OCI-LY3 (cell line): Measurements from ENCODE around the gene SLC25A29.

Experiments
- H2AFZ ChIP-seq: fragments of 200-600, 300-600 bp; shearing (Covaris generic); 2 replicates; pipeline ENCODE4 v1.6.0; 2014; ENCODE audit warnings: antibody characterized with exemption, low read depth, low read length
- H3K27ac ChIP-seq: fragments of 200-600, 300-600 bp; sonication (generic); 2 replicates; pipeline ENCODE4 v1.5.1; 2014; ENCODE audit warnings: mild to moderate bottlenecking, low read length, moderate library complexity, mixed read lengths
- H3K27me3 ChIP-seq: fragments of 200-600, 300-600 bp; sonication (generic); 2 replicates; pipeline ENCODE4 v1.6.1; 2014; ENCODE audit warnings: low read depth, low read length, mixed read lengths
- H3K36me3 ChIP-seq: fragments of 200-600, 300-600 bp; sonication (generic); replicated peaks from 2 replicates; pipeline ENCODE3; 2014; ENCODE audit warnings: low read depth, low read length, mixed read lengths
- H3K4me1 ChIP-seq: fragments of 300-600, 200-600 bp; sonication (generic); 2 replicates; pipeline ENCODE4 v1.6.1; 2014; ENCODE audit warnings: low read length, mixed read lengths
- H3K4me2 ChIP-seq: fragments of 200-600, 300-600 bp; sonication (generic); 2 replicates; pipeline ENCODE4 v1.6.1; 2014; ENCODE audit warnings: low read length, mixed read lengths
- H3K4me3 ChIP-seq: fragments of 300-600, 200-600 bp; sonication (generic); 2 replicates; pipeline ENCODE4 v1.5.1; 2014; ENCODE audit warnings: antibody characterized with exemption, mild to moderate bottlenecking, low read length, moderate library complexity
- H3K79me2 ChIP-seq: fragments of 300-600, 200-600 bp; shearing (Covaris generic); 2 replicates; pipeline ENCODE4 v1.6.1; 2014; ENCODE audit warnings: mild to moderate bottlenecking, low read length, mixed read lengths
- H3K9ac ChIP-seq: fragments of 300-600, 200-600 bp; shearing (Covaris generic); 2 replicates; pipeline ENCODE4 v1.6.0; 2014; ENCODE audit warnings: mild to moderate bottlenecking, low read length, moderate library complexity
- H3K9me3 ChIP-seq: fragments of 200-600, 300-600 bp; shearing (Covaris generic); 2 replicates; pipeline ENCODE4 v1.6.1; 2014; ENCODE audit warnings: low read length, mixed read lengths; ENCODE audit not compliant: insufficient read depth
- H4K20me1 ChIP-seq: fragments of 200-600, 300-600 bp; sonication (generic); 2 replicates; pipeline ENCODE4 v1.6.1; 2016; ENCODE audit warnings: low read length, mixed read lengths; ENCODE audit not compliant: insufficient read depth
- EZH2phosphoT487 ChIP-seq: fragments of 200-600 bp; shearing (Covaris generic); IDR thresholded peaks from 2 replicates; pipeline ENCODE4 v1.6.1; 2018; ENCODE audit warnings: antibody characterized with exemption, mixed run types, low read depth
- TF ChIP-seq, protein P1 (sequence below): fragments of 200-600, 300-600 bp; sonication (generic); IDR thresholded peaks from 2 replicates; pipeline ENCODE4 v1.5.1; 2014; ENCODE audit warnings: antibody characterized with exemption, low read length, low read depth

The SLC25A29 gene

DNA sequence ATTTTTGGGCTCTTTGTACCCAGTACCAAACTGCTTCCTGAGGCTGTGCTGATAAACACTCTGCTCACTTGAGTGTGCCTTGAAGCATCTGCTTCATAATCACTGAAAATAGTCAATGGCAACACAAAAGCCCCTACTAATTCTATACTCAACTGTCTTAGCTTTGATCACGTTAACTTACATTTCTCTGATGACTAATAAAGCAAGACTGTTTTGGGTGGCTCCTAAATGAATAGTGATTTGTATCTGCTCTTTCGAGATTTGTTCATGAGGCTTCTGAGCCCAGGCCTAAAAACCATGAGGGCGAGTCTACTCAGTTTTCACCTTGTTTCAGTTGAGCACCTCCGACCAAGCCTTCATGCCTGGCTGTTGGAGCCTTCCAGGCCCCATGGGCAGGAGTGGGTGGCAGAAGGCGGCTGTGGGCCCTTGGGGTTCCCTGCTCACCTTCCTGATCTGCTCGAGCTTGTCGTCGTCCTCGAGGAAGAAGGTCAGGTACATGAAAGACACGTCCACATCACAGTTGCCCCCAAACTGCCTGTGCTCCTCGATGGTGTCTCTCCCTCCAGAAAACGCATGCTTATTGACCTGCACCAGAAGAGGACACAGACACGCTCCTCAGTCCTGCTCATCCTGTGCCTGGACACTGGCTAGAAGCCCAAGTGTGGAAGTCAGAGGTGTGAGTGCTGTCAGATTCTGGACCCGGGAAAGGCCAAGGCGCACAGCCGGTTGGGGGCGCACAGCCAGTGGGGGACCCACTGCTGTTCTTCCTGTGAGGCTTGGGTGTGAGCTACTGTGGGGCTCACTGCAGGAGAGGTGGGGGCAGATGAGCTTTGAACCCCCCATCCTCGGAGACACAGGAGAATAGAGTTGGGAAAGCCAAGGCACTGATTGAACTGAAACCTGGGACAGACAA, 30.6 kb upstream of the SLC25A29 start:
- H4K20me1 ChIP-seq = no peaks in the 10 kb centered on the region
- TF ChIP-seq, protein P1, sequence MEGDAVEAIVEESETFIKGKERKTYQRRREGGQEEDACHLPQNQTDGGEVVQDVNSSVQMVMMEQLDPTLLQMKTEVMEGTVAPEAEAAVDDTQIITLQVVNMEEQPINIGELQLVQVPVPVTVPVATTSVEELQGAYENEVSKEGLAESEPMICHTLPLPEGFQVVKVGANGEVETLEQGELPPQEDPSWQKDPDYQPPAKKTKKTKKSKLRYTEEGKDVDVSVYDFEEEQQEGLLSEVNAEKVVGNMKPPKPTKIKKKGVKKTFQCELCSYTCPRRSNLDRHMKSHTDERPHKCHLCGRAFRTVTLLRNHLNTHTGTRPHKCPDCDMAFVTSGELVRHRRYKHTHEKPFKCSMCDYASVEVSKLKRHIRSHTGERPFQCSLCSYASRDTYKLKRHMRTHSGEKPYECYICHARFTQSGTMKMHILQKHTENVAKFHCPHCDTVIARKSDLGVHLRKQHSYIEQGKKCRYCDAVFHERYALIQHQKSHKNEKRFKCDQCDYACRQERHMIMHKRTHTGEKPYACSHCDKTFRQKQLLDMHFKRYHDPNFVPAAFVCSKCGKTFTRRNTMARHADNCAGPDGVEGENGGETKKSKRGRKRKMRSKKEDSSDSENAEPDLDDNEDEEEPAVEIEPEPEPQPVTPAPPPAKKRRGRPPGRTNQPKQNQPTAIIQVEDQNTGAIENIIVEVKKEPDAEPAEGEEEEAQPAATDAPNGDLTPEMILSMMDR = no peak
- H2AFZ ChIP-seq = no peak overlapping the region
- peaks cover 29% of the 10 kb centered on the region for H3K4me1 ChIP-seq
- H3K79me2 ChIP-seq = no peaks in the 10 kb centered on the region
- H3K36me3 ChIP-seq = peaks cover 17% of the 10 kb centered on the region
- no peaks in the 10 kb centered on the region for H3K27me3 ChIP-seq
- H3K9ac ChIP-seq = peak overlapping the region; percentile 26; the same call in 1 of the 2 replicates
- H3K4me3 ChIP-seq = no peak overlapping the region
- peak overlapping the region; percentile 32; the same call in 1 of the 2 replicates for H3K4me2 ChIP-seq
- H3K27ac ChIP-seq = peak overlapping the region; percentile 84
- H3K9me3 ChIP-seq = no peaks in the 10 kb centered on the region

DNA sequence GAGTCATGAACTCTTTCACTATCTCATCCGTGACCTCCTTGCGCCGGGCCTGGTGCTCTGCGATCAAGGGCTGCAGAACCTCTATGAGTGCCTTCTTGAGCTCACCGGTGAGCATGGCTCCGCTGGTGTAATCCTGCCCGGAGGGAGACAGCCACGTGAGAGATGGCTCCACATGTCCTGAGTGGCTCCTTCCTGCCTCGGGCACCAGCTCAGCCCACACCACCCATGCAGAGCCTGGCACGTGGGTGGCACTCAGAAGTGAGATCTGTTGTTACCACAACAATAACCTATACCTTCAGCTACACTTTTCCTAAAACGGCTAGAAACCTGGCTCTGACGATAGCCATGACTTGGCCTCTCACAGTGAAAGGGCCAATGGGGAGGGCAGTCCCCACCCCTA, 28.7 kb upstream of the SLC25A29 start:
- Histone ChIP-seq H3K4me1 (peaks cover 13% of the 10 kb centered on the region), H4K20me1 (no peaks in the 10 kb centered on the region), H3K27me3 (no peaks in the 10 kb centered on the region), H3K4me3 (no peak overlapping the region), H3K79me2 (no peaks in the 10 kb centered on the region), H2AFZ (no peak overlapping the region), H3K9ac (no peak overlapping the region), H3K9me3 (no peaks in the 10 kb centered on the region), H3K4me2 (no peak overlapping the region), H3K36me3 (peaks cover 17% of the 10 kb centered on the region), H3K27ac (no peak overlapping the region)
- no peak for TF ChIP-seq EZH2phosphoT487
- TF ChIP-seq, protein P1 = no peak

DNA sequence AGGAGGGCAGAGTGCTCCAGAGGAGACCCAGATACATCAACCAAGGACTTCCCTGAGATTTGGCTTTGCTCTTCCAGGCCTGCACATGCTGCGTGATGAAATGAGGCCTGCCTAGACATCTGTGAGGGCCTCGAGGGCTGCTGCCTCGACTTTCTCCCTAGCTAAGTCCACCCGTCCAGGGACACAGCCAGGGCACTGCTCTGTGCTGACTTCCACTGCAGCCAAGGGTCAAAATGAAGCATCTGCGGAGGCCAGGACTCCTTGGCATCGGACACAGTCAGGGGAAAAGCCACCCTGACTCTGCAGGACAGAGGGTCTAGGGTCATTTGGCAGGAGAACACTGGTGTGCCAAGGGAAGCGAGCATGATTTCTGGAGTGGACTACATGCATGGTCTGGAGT, 27.6 kb upstream of the SLC25A29 start:
- Histone ChIP-seq H2AFZ (no peak overlapping the region), H3K4me1 (peaks cover 13% of the 10 kb centered on the region), H3K27ac (no peak overlapping the region), H3K27me3 (no peaks in the 10 kb centered on the region), H3K4me3 (no peak overlapping the region), H3K79me2 (no peaks in the 10 kb centered on the region), H3K9me3 (no peaks in the 10 kb centered on the region), H3K9ac (no peak overlapping the region), H4K20me1 (no peaks in the 10 kb centered on the region), H3K4me2 (no peak overlapping the region), H3K36me3 (peaks cover 13% of the 10 kb centered on the region)
- TF ChIP-seq, protein P1 = no peak
- no peak for TF ChIP-seq EZH2phosphoT487

DNA sequence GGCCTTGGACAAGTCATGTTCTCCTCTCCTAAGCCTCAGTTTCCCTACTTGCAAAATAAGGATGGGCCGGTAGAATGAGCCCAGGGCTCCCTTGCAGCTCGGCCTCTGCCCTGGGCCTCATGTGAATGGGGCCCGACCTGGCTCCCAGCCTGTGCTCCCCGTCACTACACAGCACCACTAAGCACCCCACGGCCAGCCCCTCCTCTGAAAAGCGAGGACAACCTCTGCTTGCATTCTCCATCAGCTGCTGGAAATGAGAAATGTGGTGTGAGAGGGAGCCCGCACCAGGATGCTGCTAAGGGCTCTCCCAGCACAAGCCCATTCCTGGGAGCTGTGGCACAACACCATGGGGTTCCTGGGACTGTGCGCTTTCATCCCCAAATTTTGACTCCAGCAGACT, 27.1 kb upstream of the SLC25A29 start:
- Histone ChIP-seq H4K20me1 (no peaks in the 10 kb centered on the region), H3K79me2 (no peaks in the 10 kb centered on the region), H3K4me3 (no peak overlapping the region), H3K4me1 (peaks cover 13% of the 10 kb centered on the region), H3K9me3 (no peaks in the 10 kb centered on the region), H3K9ac (no peak overlapping the region), H2AFZ (no peak overlapping the region), H3K36me3 (peaks cover 13% of the 10 kb centered on the region), H3K4me2 (no peak overlapping the region), H3K27ac (no peak overlapping the region), H3K27me3 (no peaks in the 10 kb centered on the region)
- TF ChIP-seq, protein P1 = no peak
- no peak for TF ChIP-seq EZH2phosphoT487
